Right atrium auricular region (tissue), 2 donors: Measurements from ENCODE around the gene RAB11B. TPM values are rescaled to one million over a fixed set of nuclear protein-coding genes. Genes with fewer than 3 reads are reported as not detected.
A peak's percentile ranks its signal among the peaks of the same experiment; 100 is the strongest.

Source experiments
- DNase-seq: peaks from one replicate; pipeline ENCODE4 v3.0.0-alpha.2; 2019; ENCODE audit warnings: low spot score
- H3K27ac ChIP-seq, 2 donors: fragments of 200-600 bp; sonication (generic); 1 replicate in 1 of 2; 2 replicates in 1 of 2; pipeline ENCODE4 v1.5.1; 2016 to 2019
- H3K27me3 ChIP-seq, 2 donors: fragments of 200-600 bp; sonication (generic); one replicate each; pipeline versions ENCODE4 v1.5.1 to v1.6.0; 2017 to 2019
- H3K36me3 ChIP-seq: fragments of 200-600 bp; sonication (generic); one replicate; pipeline ENCODE4 v1.5.1; 2016
- H3K4me1 ChIP-seq, 2 donors: fragments of 200-600 bp; sonication (generic); one replicate each; pipeline versions ENCODE4 v1.5.1 to v1.6.0; 2017 to 2019
- H3K4me3 ChIP-seq, 2 donors: fragments of 200-600 bp; sonication (generic); 1 replicate in 1 of 2; 2 replicates in 1 of 2; pipeline ENCODE4 v1.5.1; 2017 to 2019; ENCODE audit warnings: mild to moderate bottlenecking in 1 of 2, moderate library complexity in 1 of 2
- H3K9me3 ChIP-seq, 2 donors: fragments of 200-600 bp; sonication (generic); one replicate each; pipeline ENCODE4 v1.5.1; 2019
- CTCF ChIP-seq, 2 donors: fragments of 200-600 bp; sonication (generic); IDR thresholded peaks; one replicate each; pipeline ENCODE4 v1.5.1; 2019; ENCODE audit warnings: antibody characterized with exemption in 2 of 2
- total RNA-seq, 2 donors: library from RNA; depleted of rRNA; stranded (reverse); fragments of >200 nt; gene quantifications; one replicate each; pipeline ENCODE4 v1.1.0, GENCODE V29; 2016

The RAB11B gene
- total RNA-seq, 2 donors from 2014 or later = 51.0 to 66.0 TPM

- TF ChIP-seq CTCF (IDR thresholded peaks at IDR 0.05) = no peak
- peaks cover 0 to 64% of the 10 kb centered on the region in 2 donors for H3K4me1 ChIP-seq
- H3K4me3 ChIP-seq = peak overlapping the region; percentile 90 to 100
- no peaks in the 10 kb centered on the region for H3K9me3 ChIP-seq
- H3K36me3 ChIP-seq = peaks cover 6% of the 10 kb centered on the region
- peak overlapping the region; percentile 100 for H3K27ac ChIP-seq
- no peak for DNase-seq
- no peaks in the 10 kb centered on the region for H3K27me3 ChIP-seq
Observed at GRCh38 chr19:8391198-8392016, 1.2 kb downstream of the RAB11B start.

- DNase-seq = no peak
- H3K27ac ChIP-seq = peak overlapping the region; percentile 100
- peaks cover 0 to 71% of the 10 kb centered on the region in 2 donors for H3K4me1 ChIP-seq
- TF ChIP-seq CTCF (IDR thresholded peaks at IDR 0.05) = no peak
- H3K4me3 ChIP-seq = peak overlapping the region; percentile 90 to 100
- no peaks in the 10 kb centered on the region for H3K9me3 ChIP-seq
- peaks cover 6% of the 10 kb centered on the region for H3K36me3 ChIP-seq
- H3K27me3 ChIP-seq = no peaks in the 10 kb centered on the region
Observed at GRCh38 chr19:8392017-8392591, 1.9 kb downstream of the RAB11B start.

GRCh38 chr19:8393192-8393870 lies 3.2 kb downstream of the RAB11B start:
- peak overlapping the region; percentile 100 for H3K27ac ChIP-seq
- H3K4me1 ChIP-seq = peaks cover 0 to 84% of the 10 kb centered on the region in 2 donors
- DNase-seq = no peak
- H3K27me3 ChIP-seq = no peaks in the 10 kb centered on the region
- no peaks in the 10 kb centered on the region for H3K9me3 ChIP-seq
- H3K4me3 ChIP-seq = no peak overlapping the region
- TF ChIP-seq CTCF (IDR thresholded peaks at IDR 0.05) = no peak
- H3K36me3 ChIP-seq = peaks cover 6% of the 10 kb centered on the region

GRCh38 chr19:8393871-8394250 lies 3.7 kb downstream of the RAB11B start:
- no peak overlapping the region for H3K4me3 ChIP-seq
- peaks cover 6% of the 10 kb centered on the region for H3K36me3 ChIP-seq
- no peak for DNase-seq
- no peak for TF ChIP-seq CTCF (IDR thresholded peaks at IDR 0.05)
- peak overlapping the region; percentile 100 for H3K27ac ChIP-seq
- no peaks in the 10 kb centered on the region for H3K27me3 ChIP-seq
- H3K4me1 ChIP-seq = peaks cover 0 to 87% of the 10 kb centered on the region in 2 donors
- no peaks in the 10 kb centered on the region for H3K9me3 ChIP-seq

GRCh38 chr19:8395621-8396082 lies 5.5 kb downstream of the RAB11B start:
- no peak for DNase-seq
- Histone ChIP-seq H3K36me3 (peaks cover 20% of the 10 kb centered on the region), H3K27ac (peak overlapping the region; percentile 100), H3K4me3 (no peak overlapping the region), H3K9me3 (no peaks in the 10 kb centered on the region), H3K27me3 (no peaks in the 10 kb centered on the region), H3K4me1 (peaks cover 0 to 79% of the 10 kb centered on the region in 2 donors)
- no peak for TF ChIP-seq CTCF (IDR thresholded peaks at IDR 0.05)
